ENCODE results near the gene UBE2D1. TPM values are rescaled to one million over a fixed set of nuclear protein-coding genes. Genes with fewer than 3 reads are reported as not detected.

UBE2D1 gene
- total RNA-seq (2014; rRNA removed), result 13.6 and 13.8 TPM in 2 replicates
- Bru-seq, nascent RNA, result percentile 79 among the genes with signal in this experiment
- BruChase-seq, experiment 1, labeled RNA remaining after a 6-hour chase, result percentile 73 among the genes with signal in this experiment
- BruChase-seq, experiment 2, labeled RNA remaining after a 2-hour chase, result percentile 80 among the genes with signal in this experiment
- long read RNA-seq, transcript UBE2D1-201 (7 exons, 2,659 nt), result major isoform, 55 of 58 reads
- long read RNA-seq, partial matches to known transcripts, result 1 of 58 reads
- long read RNA-seq, other reads (novel, unspliced or antisense), result 2 of 58 reads

DNA sequence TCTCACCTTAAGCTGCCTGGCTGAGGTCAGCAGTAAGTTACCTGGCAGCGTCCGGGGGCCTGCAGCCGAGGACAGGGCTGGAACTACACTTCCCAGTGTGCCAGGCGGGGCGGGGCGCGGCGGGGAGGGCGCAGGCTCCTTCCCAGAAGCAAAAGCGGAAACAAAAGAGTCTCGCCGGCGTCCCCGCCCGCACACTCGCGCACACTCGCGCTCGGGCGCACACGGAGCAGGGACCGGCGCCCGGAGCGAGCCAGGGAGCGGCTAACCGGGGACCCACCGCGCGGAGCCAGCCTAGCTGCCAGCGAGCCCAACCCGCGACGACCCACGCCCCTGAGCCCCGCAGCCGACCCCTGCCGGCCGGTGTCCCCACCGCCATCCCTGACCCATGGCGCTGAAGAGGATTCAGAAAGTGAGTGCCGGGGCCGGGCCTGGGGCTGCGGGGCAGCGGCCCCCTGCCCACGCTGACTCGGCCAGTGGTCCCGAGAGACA, at the start of gene UBE2D1:
Gene UBE2D1 (plus strand): TSS at position 190 of the 489 bp plus-strand sequence. CDS start 196 bp downstream, at position 386.
- H3K9me2 ChIP-seq (replicated peaks; ENCODE audit: low read length), result no peaks in the 10 kb centered on the region
- ChIA-PET CTCF (interaction anchor here (0.6 kb wide), 2 partner anchors 11 to 157 kb away, joined by 3 to 4 read pairs; no protein-coding TSS in a partner anchor), POLR2A (ENCODE audit: unreplicated experiment) (interaction anchor here (0.6 to 1.0 kb wide), 3 partner anchors 55 to 1974 kb away, joined by 3 to 5 read pairs (median 4); partner anchors contain the start of genes CISD1 and ZWINT)
- intact Hi-C loops (cut with micrococcal nuclease), result loop anchor here (1.0 to 2.0 kb wide), 3 partner anchors 36 to 66 kb away; partner anchors contain the start of genes CISD1 and TFAM
- H3K9me3 ChIP-seq (ENCODE audit: low read length), result no peaks in the 10 kb centered on the region
- H3F3A ChIP-seq (ENCODE audit: low read length, unreplicated experiment), result no peaks in the 10 kb centered on the region
- H3K27ac ChIP-seq (ENCODE audit: low read length), result peak within 1 kb of the TSS; percentile 8
- peak within 1 kb of the TSS; percentile 80 for H3K9ac ChIP-seq (ENCODE audit: low read length)
- H3K4me3 ChIP-seq (ENCODE audit: low read length), result peak within 1 kb of the TSS; percentile 75
- H3K4me2 ChIP-seq (ENCODE audit: low read length), result peak within 1 kb of the TSS; percentile 79
- peak within 1 kb of the TSS; percentile 79 for H2AFZ ChIP-seq (ENCODE audit: low read length)
- peaks cover 49% of the 10 kb centered on the region for H3K79me2 ChIP-seq (ENCODE audit: low read length)
- TF ChIP-seq, protein P1, sequence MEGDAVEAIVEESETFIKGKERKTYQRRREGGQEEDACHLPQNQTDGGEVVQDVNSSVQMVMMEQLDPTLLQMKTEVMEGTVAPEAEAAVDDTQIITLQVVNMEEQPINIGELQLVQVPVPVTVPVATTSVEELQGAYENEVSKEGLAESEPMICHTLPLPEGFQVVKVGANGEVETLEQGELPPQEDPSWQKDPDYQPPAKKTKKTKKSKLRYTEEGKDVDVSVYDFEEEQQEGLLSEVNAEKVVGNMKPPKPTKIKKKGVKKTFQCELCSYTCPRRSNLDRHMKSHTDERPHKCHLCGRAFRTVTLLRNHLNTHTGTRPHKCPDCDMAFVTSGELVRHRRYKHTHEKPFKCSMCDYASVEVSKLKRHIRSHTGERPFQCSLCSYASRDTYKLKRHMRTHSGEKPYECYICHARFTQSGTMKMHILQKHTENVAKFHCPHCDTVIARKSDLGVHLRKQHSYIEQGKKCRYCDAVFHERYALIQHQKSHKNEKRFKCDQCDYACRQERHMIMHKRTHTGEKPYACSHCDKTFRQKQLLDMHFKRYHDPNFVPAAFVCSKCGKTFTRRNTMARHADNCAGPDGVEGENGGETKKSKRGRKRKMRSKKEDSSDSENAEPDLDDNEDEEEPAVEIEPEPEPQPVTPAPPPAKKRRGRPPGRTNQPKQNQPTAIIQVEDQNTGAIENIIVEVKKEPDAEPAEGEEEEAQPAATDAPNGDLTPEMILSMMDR (conservative IDR thresholded peaks at IDR 0.05; ENCODE audit: low read depth, low read length), result 0 out of 2 replicates have a peak, but pooled peaks have one; percentile 11
- TF ChIP-seq EZH2 (IDR thresholded peaks at IDR 0.05; ENCODE audit: low read length, unreplicated experiment) (no peak), EZH2phosphoT487 (IDR thresholded peaks at IDR 0.05; ENCODE audit: borderline replicate concordance, low read length) (no peak)
- H3K27me3 ChIP-seq (ENCODE audit: low read length), result peaks cover 11% of the 10 kb centered on the region; the same call in 1 of the 2 replicates
- DNase-seq (peak; percentile 88), ATAC-seq (peak; percentile 96)
- H3K4me1 ChIP-seq (ENCODE audit: insufficient read depth, low read length), result peaks cover 15% of the 10 kb centered on the region
- BruUV-seq (replicated peaks), result no TSS peak
- H4K20me1 ChIP-seq (ENCODE audit: low read length), result peaks cover 22% of the 10 kb centered on the region
- H3K36me3 ChIP-seq (ENCODE audit: low read depth, low read length), result no peaks in the 10 kb centered on the region

DNA sequence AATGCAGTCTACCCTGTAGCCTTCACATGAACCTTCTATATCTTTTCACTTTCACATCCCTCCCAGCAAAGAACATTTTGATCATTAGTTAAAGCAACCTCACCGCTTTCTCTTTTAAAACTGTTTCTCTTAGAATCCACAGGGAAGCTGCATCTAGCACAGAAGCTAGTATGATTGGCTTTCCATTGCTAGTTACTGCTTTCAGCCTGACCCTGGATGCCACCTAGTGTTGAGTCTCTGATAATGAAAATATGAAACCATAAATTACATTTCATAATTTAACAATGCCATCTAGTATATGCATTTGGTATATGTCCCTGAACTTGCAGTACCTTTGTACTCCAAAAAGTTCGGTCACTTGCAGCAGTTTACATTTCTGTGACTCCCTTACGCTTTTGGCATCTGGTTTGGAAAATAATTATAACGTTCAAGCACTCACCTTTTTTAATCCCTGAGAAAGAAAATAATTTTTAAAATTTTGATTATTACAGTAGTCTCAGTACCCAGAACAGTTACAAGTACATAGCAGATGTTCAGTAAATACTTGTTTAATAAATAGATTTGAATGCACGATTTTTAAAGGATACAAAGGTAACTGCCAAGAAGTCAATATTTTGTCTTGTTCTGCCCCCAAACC, 43.1 kb upstream of the UBE2D1 start:
- no peaks in the 10 kb centered on the region for H4K20me1 ChIP-seq (ENCODE audit: low read length)
- CTCF ChIA-PET, result interaction anchor here (0.5 to 1.9 kb wide), 9 partner anchors 9 to 713 kb away, joined by 3 to 20 read pairs (median 4); partner anchors contain the start of gene CISD1

More for the DNA sequence above, 43.1 kb upstream of the UBE2D1 start:
- Histone ChIP-seq H2AFZ (ENCODE audit: low read length) (no peak overlapping the region), H3K27me3 (ENCODE audit: low read length) (no peaks in the 10 kb centered on the region), H3K9ac (ENCODE audit: low read length) (no peak overlapping the region), H3K4me1 (ENCODE audit: insufficient read depth, low read length) (no peaks in the 10 kb centered on the region), H3K9me2 (replicated peaks; ENCODE audit: low read length) (no peaks in the 10 kb centered on the region), H3K9me3 (ENCODE audit: low read length) (no peaks in the 10 kb centered on the region), H3K36me3 (ENCODE audit: low read depth, low read length) (peaks cover 6% of the 10 kb centered on the region; the same call in 1 of the 2 replicates), H3K4me3 (ENCODE audit: low read length) (no peak overlapping the region), H3F3A (ENCODE audit: low read length, unreplicated experiment) (no peaks in the 10 kb centered on the region), H3K4me2 (ENCODE audit: low read length) (no peak overlapping the region), H3K27ac (ENCODE audit: low read length) (no peak overlapping the region), H3K79me2 (ENCODE audit: low read length) (no peaks in the 10 kb centered on the region)
- no TSS peak for BruUV-seq (replicated peaks)
- peak; percentile 78 for DNase-seq
- ATAC-seq, result peak; percentile 95
- intact Hi-C loops (cut with micrococcal nuclease), result loop anchor here (1.0 to 10.0 kb wide), 3 partner anchors 22 to 223 kb away; partner anchors contain the start of genes BICC1 and CISD1
- POLR2A ChIA-PET (ENCODE audit: unreplicated experiment), result interaction anchor here (0.6 to 0.7 kb wide), 2 partner anchors 10 to 66 kb away, joined by 4 read pairs; no protein-coding TSS in a partner anchor
- TF ChIP-seq, protein P1 (conservative IDR thresholded peaks at IDR 0.05; ENCODE audit: low read depth, low read length), result peak; percentile 98
- no peak for TF ChIP-seq EZH2 (IDR thresholded peaks at IDR 0.05; ENCODE audit: low read length, unreplicated experiment)
- no peak for TF ChIP-seq EZH2phosphoT487 (IDR thresholded peaks at IDR 0.05; ENCODE audit: borderline replicate concordance, low read length)
